ENCODE data around the gene ZBTB5. TPM values are rescaled to one million over a fixed set of nuclear protein-coding genes. Genes with fewer than 3 reads are reported as not detected.

Gene ZBTB5
- total RNA-seq, 2 donors from 2014 or later = 12.5 to 19.4 TPM

- DNase-seq = no peak
- H3K9me3 ChIP-seq (ENCODE audit: control insufficient read depth, low read length) = no peaks in the 10 kb centered on the region
- H3K27me3 ChIP-seq (ENCODE audit: control insufficient read depth, insufficient read depth, low read length, poor library complexity, severe bottlenecking) = no peaks in the 10 kb centered on the region
- Mint-ChIP-seq H3K4me1 (peaks cover 6% of the 10 kb centered on the region), H3K27me3 (ENCODE audit: insufficient read depth) (no peaks in the 10 kb centered on the region), H3K36me3 (ENCODE audit: low read depth) (no peaks in the 10 kb centered on the region), H3K9me3 (no peaks in the 10 kb centered on the region), H3K27ac (no peak overlapping the region), H3K4me3 (no peak overlapping the region)
- H3K9ac ChIP-seq (ENCODE audit: extremely low read depth, low read length, poor library complexity, severe bottlenecking) = no peak overlapping the region
- WGBS, 2 experiments (ENCODE audit: insufficient coverage in 1 of 2, insufficient read length in 1 of 2) = 95 to 100% methylated on average over 9 to 12 of the region's 12 CpGs
- H3K4me3 ChIP-seq (ENCODE audit: low read length) = no peak overlapping the region
- no peak overlapping the region for H3K27ac ChIP-seq (ENCODE audit: low read depth, low read length)
- peaks cover 8% of the 10 kb centered on the region for H3K36me3 ChIP-seq (ENCODE audit: control insufficient read depth, insufficient read depth, low read length)
- H3K4me1 ChIP-seq (ENCODE audit: control insufficient read depth, insufficient read depth, low read length) = no peaks in the 10 kb centered on the region
- TF ChIP-seq CTCF (conservative IDR thresholded peaks at IDR 0.05) = no peak
These were observed 44.7 kb downstream of the ZBTB5 start for GRCh38 chr9:37420271-37421215.

DNA sequence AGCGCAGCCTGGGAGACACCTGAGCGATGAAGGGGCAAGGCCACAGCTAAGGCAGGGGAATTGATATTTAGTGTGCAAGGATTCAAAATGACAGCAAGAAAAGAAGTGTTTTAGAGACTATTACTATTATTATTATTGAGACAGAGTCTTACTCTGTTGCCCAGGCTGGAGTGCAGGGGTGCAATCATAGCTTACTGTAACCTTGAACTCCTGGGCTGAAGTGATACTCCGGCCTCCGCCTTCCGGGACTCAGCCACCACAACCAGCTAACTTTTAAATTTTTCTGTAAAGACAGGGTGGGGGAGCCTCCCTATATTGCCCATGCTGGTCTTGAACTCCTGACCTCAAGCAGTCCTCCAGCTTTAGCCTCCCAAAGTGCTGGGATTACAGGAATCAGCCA, 46.0 kb downstream of the ZBTB5 start:
- no peak for TF ChIP-seq CTCF (conservative IDR thresholded peaks at IDR 0.05)
- no peaks in the 10 kb centered on the region for H3K36me3 ChIP-seq (ENCODE audit: control insufficient read depth, insufficient read depth, low read length)
- no peak overlapping the region for H3K27ac Mint-ChIP-seq
- H3K4me1 ChIP-seq (ENCODE audit: control insufficient read depth, insufficient read depth, low read length) = no peaks in the 10 kb centered on the region
- no peaks in the 10 kb centered on the region for H3K9me3 Mint-ChIP-seq
- H3K36me3 Mint-ChIP-seq (ENCODE audit: low read depth) = no peaks in the 10 kb centered on the region
- H3K27me3 Mint-ChIP-seq (ENCODE audit: insufficient read depth) = peaks cover 4% of the 10 kb centered on the region
- H3K9ac ChIP-seq (ENCODE audit: extremely low read depth, low read length, poor library complexity, severe bottlenecking) = no peak overlapping the region
- DNase-seq = no peak
- peaks cover 14% of the 10 kb centered on the region for H3K4me1 Mint-ChIP-seq
- H3K4me3 Mint-ChIP-seq = no peak overlapping the region
- 99 to 100% methylated on average over 3 to 5 of the region's 5 CpGs for WGBS, 2 experiments (ENCODE audit: insufficient coverage in 1 of 2, insufficient read length in 1 of 2)
- H3K9me3 ChIP-seq (ENCODE audit: control insufficient read depth, low read length) = no peaks in the 10 kb centered on the region
- no peak overlapping the region for H3K27ac ChIP-seq (ENCODE audit: low read depth, low read length)
- H3K27me3 ChIP-seq (ENCODE audit: control insufficient read depth, insufficient read depth, low read length, poor library complexity, severe bottlenecking) = no peaks in the 10 kb centered on the region
- H3K4me3 ChIP-seq (ENCODE audit: low read length) = no peak overlapping the region

DNA sequence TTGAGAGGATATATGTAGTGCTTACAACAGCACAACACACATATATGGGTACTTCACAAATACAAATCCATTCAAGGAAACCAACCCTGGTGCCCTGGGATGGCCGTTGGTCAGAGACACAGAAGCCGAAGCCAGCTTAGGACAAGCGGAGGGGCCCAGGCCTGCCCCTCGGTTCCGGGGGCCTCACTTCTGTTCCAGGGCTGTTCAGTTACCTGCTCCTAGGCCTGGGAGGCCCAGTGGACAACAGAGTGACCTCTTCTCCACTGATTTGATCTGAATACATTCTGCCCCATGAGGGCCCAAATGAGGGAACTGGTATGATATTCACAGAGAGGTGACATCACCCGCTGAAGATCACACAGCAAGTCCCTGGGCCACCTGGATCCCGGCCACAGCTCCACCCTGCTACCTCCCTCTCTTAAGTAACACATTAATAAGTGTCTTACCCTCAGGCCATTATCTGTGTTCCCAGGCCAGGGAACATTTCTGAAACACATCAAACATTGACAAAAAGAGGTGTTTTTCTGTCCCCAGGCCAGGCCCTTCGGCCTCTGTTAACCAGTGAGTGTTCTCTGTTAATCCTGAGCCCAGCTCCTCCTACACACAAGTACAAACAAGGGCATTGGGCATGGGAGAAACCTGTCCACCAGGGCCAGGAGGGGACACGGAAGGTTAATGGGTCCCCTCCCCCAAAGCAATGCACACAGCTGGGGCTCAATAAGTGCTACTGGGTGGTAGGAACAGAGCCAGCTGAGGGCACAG, 47.2 kb downstream of the ZBTB5 start:
- Mint-ChIP-seq H3K27ac (peak overlapping the region; percentile 13), H3K36me3 (ENCODE audit: low read depth) (no peaks in the 10 kb centered on the region), H3K27me3 (ENCODE audit: insufficient read depth) (peaks cover 4% of the 10 kb centered on the region), H3K4me3 (no peak overlapping the region), H3K9me3 (no peaks in the 10 kb centered on the region), H3K4me1 (peaks cover 14% of the 10 kb centered on the region)
- H3K27me3 ChIP-seq (ENCODE audit: control insufficient read depth, insufficient read depth, low read length, poor library complexity, severe bottlenecking) = no peaks in the 10 kb centered on the region
- no peaks in the 10 kb centered on the region for H3K36me3 ChIP-seq (ENCODE audit: control insufficient read depth, insufficient read depth, low read length)
- 94 to 100% methylated on average over 2 to 9 of the region's 9 CpGs for WGBS, 2 experiments (ENCODE audit: insufficient coverage in 1 of 2, insufficient read length in 1 of 2)
- no peaks in the 10 kb centered on the region for H3K9me3 ChIP-seq (ENCODE audit: control insufficient read depth, low read length)
- TF ChIP-seq CTCF (conservative IDR thresholded peaks at IDR 0.05) = no peak
- no peak overlapping the region for H3K4me3 ChIP-seq (ENCODE audit: low read length)
- H3K4me1 ChIP-seq (ENCODE audit: control insufficient read depth, insufficient read depth, low read length) = no peaks in the 10 kb centered on the region
- DNase-seq = no peak
- no peak overlapping the region for H3K9ac ChIP-seq (ENCODE audit: extremely low read depth, low read length, poor library complexity, severe bottlenecking)
- no peak overlapping the region for H3K27ac ChIP-seq (ENCODE audit: low read depth, low read length)

All from endodermal cell (in vitro differentiated cells).